Neutrophil (primary cell): ENCODE measurements around the gene CCDC91.

Experiments
- H3K27ac ChIP-seq: fragments of 200-600 bp; sonication (generic); 2 replicates; pipeline ENCODE4 v1.5.1; 2016; ENCODE audit warnings: mild to moderate bottlenecking, moderate library complexity
- H3K27me3 ChIP-seq: fragments of 200-600 bp; sonication (generic); 2 replicates; pipeline ENCODE4 v1.6.0; 2016; ENCODE audit warnings: mild to moderate bottlenecking
- H3K36me3 ChIP-seq: fragments of 200-600 bp; sonication (generic); 2 replicates; pipeline ENCODE4 v1.5.1; 2017
- H3K4me1 ChIP-seq, 2 experiments: fragments of 200-600 bp in 1 of 2; sonication (generic) in 1 of 2; 1 replicate in 1 of 2; 2 replicates in 1 of 2; pipeline versions ENCODE4 v1.5.1 to v1.6.1; 2013 to 2016; ENCODE audit warnings: low read depth in 1 of 2, low read length in 1 of 2, mild to moderate bottlenecking in 1 of 2, moderate library complexity in 1 of 2; ENCODE audit not compliant: control insufficient read depth in 1 of 2, insufficient read depth in 1 of 2
- H3K4me3 ChIP-seq, 2 experiments: fragments of 200-600 bp in 1 of 2; sonication (generic) in 1 of 2; 1 replicate in 1 of 2; 2 replicates in 1 of 2; pipeline ENCODE4 v1.5.1; 2013 to 2016; ENCODE audit warnings: low read depth in 1 of 2, low read length in 1 of 2, mild to moderate bottlenecking in 1 of 2, moderate library complexity in 1 of 2
- H3K9me3 ChIP-seq: fragments of 200-600 bp; sonication (generic); 2 replicates; pipeline ENCODE4 v1.5.1; 2016
- CTCF ChIP-seq: fragments of 200-600 bp; sonication (generic); IDR thresholded peaks from 2 replicates; pipeline ENCODE4 v1.5.1; 2016; ENCODE audit warnings: antibody characterized with exemption

CCDC91 gene

GRCh38 chr12:28443337-28443736, 253.1 kb downstream of the CCDC91 start:
- no peak for TF ChIP-seq CTCF
- Histone ChIP-seq H3K4me1 (no peaks in the 10 kb centered on the region), H3K9me3 (no peaks in the 10 kb centered on the region), H3K36me3 (no peaks in the 10 kb centered on the region), H3K4me3 (no peak overlapping the region), H3K27me3 (no peaks in the 10 kb centered on the region), H3K27ac (no peak overlapping the region)

DNA sequence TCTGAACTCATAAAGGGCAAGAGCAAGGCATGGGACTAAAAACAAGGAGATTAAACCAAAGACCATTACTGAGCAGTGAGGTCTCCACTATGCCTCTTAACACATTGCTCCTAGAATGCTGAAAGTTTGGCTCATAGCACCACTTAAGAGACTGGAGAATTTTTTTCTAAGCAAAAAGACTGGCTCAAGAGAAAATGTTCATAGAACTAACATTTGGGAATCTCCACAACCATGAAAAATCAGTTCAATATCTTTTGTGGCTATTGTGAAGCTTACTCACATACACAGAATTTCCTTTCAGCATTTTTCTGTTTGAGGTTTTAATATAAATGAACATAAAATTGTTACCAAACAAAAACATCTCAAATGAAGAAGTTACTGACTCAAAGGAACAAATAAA, 255.8 kb downstream of the CCDC91 start:
- H3K27me3 ChIP-seq: no peaks in the 10 kb centered on the region
- no peak overlapping the region for H3K27ac ChIP-seq
- no peaks in the 10 kb centered on the region for H3K9me3 ChIP-seq
- H3K36me3 ChIP-seq: no peaks in the 10 kb centered on the region
- no peak overlapping the region for H3K4me3 ChIP-seq
- H3K4me1 ChIP-seq: no peaks in the 10 kb centered on the region
- no peak for TF ChIP-seq CTCF

DNA sequence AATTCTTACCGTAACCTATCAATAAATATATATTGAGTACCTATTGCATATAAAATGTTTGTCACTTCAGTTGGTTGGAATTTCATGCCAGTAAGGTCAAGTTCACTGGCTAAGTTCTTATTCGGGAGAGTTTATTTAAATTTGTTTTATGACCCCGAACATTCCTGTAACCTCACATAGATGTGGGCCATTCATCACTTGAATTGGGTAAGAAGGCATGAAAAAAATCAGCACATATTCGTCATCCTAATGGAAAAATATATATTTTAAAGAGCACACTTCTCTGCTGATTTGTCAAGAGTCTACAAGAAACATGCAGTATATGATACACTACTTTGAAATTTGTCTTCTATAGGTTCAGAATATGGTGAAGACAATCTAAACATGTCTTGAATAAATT, 263.4 kb downstream of the CCDC91 start:
- TF ChIP-seq CTCF: no peak
- Histone ChIP-seq H3K9me3 (no peaks in the 10 kb centered on the region), H3K27ac (no peak overlapping the region), H3K4me1 (no peaks in the 10 kb centered on the region), H3K36me3 (no peaks in the 10 kb centered on the region), H3K27me3 (no peaks in the 10 kb centered on the region), H3K4me3 (no peak overlapping the region)

- Histone ChIP-seq H3K9me3 (no peaks in the 10 kb centered on the region), H3K36me3 (no peaks in the 10 kb centered on the region), H3K27me3 (no peaks in the 10 kb centered on the region), H3K4me3 (no peak overlapping the region), H3K4me1 (no peaks in the 10 kb centered on the region), H3K27ac (no peak overlapping the region)
- no peak for TF ChIP-seq CTCF
These were observed 266.9 kb downstream of the CCDC91 start for GRCh38 chr12:28456934-28457710.

DNA sequence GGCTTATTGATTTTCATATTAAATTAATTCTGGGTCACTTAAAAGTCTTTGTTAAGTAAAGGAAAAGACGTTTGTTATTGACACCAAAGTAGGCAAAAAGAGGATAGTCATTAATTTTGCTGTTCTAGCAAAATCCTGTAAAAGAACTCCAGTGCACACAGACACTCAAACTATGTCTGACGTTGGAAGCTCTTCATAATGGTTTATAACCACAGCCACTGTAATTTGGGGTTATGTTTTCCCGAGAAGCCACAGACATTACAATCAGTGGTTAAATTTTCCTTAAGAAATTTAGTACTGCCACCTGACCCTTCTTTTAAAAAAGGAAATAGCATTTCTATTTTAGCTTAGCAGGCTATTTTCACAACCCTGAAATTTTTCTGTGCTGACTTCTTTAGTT, 267.5 kb downstream of the CCDC91 start:
- Histone ChIP-seq H3K4me3 (no peak overlapping the region), H3K36me3 (no peaks in the 10 kb centered on the region), H3K9me3 (no peaks in the 10 kb centered on the region), H3K4me1 (no peaks in the 10 kb centered on the region), H3K27ac (no peak overlapping the region), H3K27me3 (no peaks in the 10 kb centered on the region)
- no peak for TF ChIP-seq CTCF
